GOT3 (cell line): ENCODE measurements around the gene SRRM2.

Source experiments
- DNase-seq: peaks from one replicate; lab custom pipeline; 2025; ENCODE audit warnings: mixed read lengths; lab: John Stamatoyannopoulos, UW

Gene SRRM2

DNA sequence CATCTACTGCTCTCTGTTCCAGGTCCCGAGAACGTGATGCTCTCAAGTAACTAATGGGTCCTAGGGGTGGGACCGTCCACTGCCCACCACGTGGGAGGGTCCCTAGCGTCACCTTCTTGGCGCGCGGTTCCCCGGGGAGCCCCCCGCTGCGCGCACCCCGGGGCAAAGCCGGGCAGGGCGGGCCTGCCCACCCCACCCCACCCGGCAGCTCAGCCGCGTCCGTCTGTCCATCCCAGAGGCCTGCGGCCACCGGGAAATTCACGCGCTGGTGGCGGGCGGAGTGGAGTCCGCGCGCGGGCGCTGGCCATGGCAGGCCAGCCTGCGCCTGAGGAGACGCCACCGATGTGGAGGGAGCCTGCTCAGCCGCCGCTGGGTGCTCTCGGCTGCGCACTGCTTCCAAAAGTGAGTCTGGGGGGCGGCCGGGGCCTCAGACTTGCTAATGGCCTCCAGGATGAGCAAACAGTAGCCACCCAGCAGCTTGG is 46.3 kb downstream of the SRRM2 start:
- no peak for DNase-seq

GRCh38 chr16:2799205-2799858 is 46.9 kb downstream of the SRRM2 start:
- no peak for DNase-seq

DNA sequence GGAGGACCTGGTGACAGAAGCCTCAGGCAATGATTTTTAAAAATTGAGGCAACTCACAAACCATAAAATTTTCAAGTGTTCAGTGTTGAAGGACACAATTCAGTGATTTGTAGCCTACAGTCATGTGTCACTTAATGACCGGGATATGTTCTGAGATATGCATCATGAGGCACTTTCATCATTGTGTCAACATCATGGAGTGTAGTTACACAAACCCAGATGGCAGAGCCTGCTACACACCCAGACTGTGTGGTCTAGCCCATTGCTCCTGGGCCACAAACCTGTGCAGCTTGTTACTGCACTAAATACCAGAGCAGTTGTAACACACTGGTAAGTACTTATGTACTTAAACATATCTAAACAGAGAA is 47.4 kb downstream of the SRRM2 start:
- no peak for DNase-seq

- DNase-seq, result no peak
Measured at GRCh38 chr16:2803545-2804195, 51.2 kb downstream of the SRRM2 start.

DNA sequence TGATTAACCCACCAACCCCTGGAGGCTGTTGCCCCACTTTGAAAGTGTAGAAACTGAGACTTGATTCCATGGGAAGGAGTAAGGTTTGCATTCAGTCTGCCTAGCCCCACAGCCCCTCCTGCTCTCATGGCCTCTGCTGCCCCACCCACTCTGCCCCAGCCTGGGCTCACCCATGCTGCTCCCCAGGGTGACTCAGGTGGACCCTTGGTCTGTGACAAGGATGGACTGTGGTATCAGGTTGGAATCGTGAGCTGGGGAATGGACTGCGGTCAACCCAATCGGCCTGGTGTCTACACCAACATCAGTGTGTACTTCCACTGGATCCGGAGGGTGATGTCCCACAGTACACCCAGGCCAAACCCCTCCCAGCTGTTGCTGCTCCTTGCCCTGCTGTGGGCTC is 52.3 kb downstream of the SRRM2 start:
- no peak for DNase-seq

GRCh38 chr16:2806286-2806685 is 53.8 kb downstream of the SRRM2 start:
- DNase-seq, result no peak

- no peak for DNase-seq
Measured at GRCh38 chr16:2808181-2808580, 55.7 kb downstream of the SRRM2 start.

DNA sequence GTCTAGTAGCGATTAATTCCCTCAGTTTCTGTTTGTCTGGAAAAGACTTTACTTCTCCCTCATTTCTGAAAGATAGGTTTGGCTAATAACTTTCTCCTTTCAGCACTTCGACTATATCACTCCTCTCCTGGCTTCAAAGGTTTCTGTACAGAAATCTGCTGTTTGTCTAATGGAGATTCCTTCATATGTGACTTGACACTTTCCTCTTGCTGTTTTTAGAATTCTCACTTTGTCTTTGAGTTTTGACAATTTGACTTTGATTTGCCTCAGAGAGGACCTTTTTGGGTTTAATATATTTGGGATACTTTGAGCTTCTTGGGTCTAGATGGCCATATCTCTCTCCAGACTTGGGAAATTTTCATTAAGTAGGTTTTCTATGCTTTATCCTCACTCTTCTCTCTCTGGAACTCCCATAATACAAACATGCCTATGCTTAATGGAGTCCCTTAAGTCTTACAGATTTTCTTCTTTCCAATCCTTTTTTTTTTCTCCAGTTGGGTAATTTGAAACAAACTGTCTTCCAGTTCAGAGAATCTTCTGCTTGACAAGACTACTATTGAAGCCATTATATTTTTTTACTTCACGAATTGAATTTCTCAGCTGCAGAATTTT is 56.8 kb downstream of the SRRM2 start:
- DNase-seq, result no peak

DNA sequence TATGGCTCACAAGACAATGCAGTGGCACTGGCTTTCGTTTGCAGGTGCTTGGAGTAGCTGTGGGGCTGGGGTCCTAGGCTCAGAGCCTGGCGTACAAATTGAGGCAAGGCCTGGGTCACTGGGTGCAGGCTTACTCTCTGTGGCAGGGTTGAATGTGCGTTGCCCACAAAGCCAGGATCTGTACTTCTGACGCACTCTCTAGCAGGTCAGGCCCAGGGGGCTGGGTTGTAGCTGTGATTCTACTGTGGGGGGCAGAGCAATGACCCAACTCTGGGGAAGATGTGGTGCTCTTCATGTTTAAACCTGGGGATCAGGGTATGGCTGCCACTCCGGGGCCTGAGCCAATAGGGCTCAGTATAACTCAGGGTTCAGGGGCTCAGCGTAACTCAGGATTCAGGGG is 58.2 kb downstream of the SRRM2 start:
- no peak for DNase-seq

DNA sequence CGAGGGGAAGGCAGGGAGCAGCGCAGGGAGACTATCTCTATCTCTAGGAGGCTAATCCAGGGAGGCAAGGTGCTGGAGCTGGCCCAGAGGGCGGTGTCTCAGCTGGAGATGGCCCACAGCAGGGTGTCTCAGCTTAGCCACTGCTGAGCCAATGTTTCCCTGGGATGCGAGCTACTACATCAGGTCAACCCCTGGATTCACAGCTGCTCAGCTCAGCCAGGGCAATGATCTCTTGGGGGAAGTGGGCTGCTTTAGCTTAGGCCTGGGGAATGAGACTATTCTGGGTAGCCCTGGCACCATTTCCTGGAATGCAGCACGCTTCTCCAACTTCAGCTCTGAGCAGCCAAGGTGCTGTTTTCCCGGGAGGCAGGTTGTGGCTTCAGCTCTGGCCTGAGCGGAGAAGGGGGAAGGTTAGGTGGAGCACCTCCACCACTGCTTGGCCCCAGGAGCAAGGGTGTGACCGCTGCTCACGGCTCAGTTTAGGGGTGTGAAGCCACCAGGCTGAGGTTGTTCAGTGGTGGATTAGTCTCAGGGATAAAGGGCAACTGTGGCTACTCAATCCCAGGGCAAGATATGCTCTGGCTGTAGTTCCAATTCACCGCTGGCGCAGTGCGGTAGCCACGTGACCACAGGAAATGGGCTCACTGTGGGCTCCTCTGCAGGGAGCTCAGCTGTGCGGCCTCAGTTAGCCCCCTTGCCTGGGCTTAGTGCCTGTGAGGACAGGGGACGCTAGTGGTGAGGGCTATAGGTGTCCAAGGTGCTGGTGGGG is 59.4 kb downstream of the SRRM2 start:
- no peak for DNase-seq

GRCh38 chr16:2813771-2814221 is 61.4 kb downstream of the SRRM2 start:
- DNase-seq, result no peak

GRCh38 chr16:2814551-2815298 is 62.3 kb downstream of the SRRM2 start:
- DNase-seq, result no peak

DNA sequence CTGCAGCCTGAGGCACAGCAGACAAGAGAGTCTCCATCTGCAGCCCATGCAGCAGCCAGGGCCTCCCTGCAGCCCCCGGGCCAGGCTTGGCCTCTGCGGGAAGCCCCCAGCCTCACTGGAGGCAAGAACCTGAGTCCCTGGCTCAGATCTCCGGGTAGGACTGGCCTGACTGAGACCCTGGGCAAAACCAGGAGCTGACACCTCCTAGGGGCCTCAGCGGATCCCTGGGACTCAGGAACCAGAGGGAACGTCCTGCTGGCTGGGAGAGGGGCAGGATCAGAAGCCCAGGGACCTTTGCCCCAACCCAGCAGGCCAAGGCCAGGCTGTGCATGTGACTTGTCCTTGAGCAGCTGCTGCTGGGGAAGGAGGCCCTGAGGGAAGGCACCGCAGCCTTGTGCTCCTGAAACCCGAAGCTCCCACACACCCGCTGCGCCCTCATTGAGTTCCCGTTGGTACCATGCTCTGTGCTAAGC is 62.9 kb downstream of the SRRM2 start:
- DNase-seq, result no peak

DNA sequence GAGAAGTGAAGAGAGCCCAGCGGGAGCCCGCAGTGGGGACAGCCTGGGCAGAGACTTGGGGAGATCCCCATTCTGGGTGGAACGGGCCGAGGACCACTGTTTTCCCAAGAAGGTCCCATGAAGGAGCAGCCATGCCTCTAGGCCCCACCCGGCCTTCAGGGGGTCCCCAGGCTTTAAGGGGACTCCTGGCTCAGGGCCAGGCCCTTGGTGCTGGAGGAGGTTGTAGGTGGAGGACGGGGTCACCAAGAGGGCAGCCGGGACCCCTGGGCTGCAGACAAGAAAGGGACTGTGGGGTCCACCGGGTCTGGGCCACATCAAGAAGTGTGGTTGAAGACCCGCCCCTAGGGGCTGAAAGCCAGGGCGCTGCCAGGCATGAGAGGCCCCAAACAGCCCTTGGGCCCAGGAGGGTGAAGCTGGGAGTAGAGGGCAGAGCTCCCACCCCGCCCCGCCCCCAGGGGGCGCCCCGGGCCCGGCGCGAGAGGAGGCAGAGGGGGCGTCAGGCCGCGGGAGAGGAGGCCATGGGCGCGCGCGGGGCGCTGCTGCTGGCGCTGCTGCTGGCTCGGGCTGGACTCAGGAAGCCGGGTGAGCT is 64.4 kb downstream of the SRRM2 start, which contains the start of gene PRSS21:
Gene PRSS21, plus strand, starts transcription at position 487 of the 589 bp plus-strand sequence. Its CDS starts 32 bp downstream, at position 519.
- DNase-seq, result no peak

- DNase-seq, result no peak
Measured at GRCh38 chr16:2817340-2818271, 65.2 kb downstream of the SRRM2 start.

- no peak for DNase-seq
Measured at GRCh38 chr16:2818272-2818876, 65.9 kb downstream of the SRRM2 start.

DNA sequence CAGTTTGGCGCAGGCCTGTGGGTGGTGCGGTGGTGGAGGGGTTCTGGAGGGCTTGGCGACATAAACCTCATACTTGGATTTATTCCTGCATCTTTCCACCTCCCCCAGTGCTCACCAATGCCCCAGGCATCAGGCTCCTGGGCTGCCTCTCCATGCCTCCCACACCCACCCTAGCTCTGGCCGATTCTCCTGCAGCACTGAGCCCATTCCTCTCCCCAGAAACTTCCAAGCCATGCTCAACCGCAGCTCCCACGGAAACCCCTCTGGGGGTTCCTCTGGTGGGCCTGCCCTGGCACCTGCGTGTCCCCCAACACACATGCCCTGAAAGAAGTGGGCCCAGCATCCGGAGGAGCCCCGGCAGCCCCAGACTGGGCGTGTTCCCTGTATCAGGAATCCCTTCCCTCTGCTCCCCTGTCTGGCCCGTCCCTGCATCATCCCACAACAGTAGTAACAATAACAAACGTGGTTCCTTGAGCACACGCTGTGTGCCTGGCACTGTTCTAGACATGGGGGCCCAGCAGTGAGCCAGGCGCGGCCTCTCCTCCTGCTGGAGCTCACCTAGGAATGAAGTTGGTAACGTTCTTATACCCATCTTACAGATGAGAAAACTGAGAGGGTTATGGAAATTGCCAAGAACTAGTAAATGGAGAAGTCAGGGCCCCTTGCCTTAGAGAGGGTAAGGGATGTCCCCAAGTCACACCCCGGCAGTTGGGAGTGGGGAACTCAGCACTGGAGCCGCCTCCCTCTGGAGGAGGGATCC is 66.9 kb downstream of the SRRM2 start:
- no peak for DNase-seq

DNA sequence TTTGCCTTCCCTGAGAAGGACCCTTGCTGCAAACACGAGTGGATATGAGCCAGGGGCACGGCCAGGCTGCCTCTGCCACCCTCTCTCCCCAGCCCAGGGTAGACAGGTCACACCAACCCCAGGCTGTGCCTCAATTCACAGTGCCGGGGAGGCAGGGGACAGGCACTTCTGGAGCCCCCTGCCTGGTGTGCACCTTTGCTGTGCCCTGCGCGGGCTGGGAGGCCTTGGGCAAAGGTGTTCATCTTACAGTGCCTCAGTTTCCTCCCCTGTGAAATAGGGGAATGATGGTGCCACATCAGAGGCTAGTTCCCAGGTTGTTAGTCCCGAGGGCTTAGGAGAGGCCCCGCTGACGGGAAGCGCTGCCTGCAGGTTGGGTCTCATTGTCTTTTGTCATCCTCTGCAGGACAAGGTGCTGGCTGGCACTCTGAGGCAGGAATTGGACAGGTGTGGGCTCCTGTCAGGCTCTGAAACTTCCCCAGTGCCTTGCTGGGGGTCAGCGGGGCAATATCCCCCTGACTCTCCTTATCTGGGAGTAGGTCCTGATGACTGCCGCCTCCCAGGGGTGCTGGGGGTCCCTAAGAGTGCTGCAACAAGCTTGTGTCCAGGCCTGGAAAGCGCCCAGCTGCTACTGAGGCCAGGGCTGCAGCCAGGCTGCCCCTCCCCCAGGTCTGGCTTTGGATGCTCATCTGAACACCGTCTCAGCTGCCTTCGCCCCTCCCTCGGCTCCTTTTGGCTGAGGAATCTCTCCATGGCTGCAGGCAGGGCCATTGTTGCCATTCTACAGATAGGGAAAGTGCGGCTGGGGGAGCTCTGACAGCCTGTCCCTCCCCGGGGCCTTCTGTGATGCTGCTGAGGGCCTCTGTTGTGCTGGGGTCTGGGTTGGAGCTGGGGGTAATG is 67.7 kb downstream of the SRRM2 start:
- DNase-seq, result no peak
